ENCODE results near the gene LCE1D.

The LCE1D gene

DNA sequence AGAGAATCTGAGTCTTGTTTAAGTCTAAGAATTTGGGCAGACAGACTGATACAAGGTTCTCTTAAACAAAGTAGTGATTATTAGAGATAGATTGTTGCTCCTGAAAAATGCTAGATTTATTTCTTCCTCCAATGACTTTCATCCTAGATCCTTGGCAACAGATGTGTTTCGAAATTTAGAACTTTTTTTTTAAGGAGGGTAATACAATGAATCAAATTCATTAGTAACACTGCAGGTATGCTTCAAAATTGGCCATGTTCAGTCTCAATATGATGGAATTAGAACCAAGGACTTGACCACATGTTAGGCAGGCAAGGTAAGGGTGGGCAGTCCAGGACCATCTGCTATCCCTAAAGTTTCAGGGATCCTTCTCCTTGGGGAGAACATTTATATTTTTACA lies 26.1 kb upstream of the LCE1D start:
- no peak for DNase-seq (ENCODE audit: low read depth)
- TF ChIP-seq, protein P1, sequence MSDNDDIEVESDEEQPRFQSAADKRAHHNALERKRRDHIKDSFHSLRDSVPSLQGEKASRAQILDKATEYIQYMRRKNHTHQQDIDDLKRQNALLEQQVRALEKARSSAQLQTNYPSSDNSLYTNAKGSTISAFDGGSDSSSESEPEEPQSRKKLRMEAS (IDR thresholded peaks at IDR 0.05; ENCODE audit: low read depth, low read length) = no peak
- TF ChIP-seq POLR2A (IDR thresholded peaks at IDR 0.05; ENCODE audit: extremely low read depth, insufficient read length) = no peak
- TF ChIP-seq, protein P2, sequence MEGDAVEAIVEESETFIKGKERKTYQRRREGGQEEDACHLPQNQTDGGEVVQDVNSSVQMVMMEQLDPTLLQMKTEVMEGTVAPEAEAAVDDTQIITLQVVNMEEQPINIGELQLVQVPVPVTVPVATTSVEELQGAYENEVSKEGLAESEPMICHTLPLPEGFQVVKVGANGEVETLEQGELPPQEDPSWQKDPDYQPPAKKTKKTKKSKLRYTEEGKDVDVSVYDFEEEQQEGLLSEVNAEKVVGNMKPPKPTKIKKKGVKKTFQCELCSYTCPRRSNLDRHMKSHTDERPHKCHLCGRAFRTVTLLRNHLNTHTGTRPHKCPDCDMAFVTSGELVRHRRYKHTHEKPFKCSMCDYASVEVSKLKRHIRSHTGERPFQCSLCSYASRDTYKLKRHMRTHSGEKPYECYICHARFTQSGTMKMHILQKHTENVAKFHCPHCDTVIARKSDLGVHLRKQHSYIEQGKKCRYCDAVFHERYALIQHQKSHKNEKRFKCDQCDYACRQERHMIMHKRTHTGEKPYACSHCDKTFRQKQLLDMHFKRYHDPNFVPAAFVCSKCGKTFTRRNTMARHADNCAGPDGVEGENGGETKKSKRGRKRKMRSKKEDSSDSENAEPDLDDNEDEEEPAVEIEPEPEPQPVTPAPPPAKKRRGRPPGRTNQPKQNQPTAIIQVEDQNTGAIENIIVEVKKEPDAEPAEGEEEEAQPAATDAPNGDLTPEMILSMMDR (IDR thresholded peaks at IDR 0.05; ENCODE audit: low read depth, low read length) = no peak
- no peak for TF ChIP-seq MYC (IDR thresholded peaks at IDR 0.05; ENCODE audit: low read depth, low read length)
- no peak overlapping the region for H3K4me3 ChIP-seq (ENCODE audit: low read depth, low read length)

DNA sequence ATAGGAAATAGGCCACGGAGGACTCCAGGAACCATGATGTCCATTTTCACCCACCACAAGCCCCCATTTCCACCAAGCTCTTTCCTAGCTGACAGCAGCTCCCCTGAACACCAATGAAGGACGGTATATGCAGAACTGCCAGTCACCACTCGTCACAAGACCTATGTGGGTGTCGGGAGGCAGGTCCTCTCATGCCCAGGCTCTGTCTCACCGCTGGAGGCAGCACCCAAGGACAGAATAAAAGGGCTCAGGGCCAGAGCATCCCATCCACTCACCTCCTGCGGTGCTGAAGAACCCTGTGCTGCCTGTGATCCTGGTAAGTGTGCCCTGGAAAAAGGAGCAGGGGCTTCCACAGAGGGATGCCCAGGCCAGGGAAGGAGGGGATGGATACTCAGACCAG lies 21.6 kb upstream of the LCE1D start, which contains the start of gene LCE1F:
Gene LCE1F (plus strand): TSS at position 266 of the 400 bp plus-strand sequence. CDS start 1,232 bp downstream, outside the sequence.
- no peak for DNase-seq (ENCODE audit: low read depth)
- TF ChIP-seq, protein P1 (IDR thresholded peaks at IDR 0.05; ENCODE audit: low read depth, low read length) = no peak
- TF ChIP-seq POLR2A (IDR thresholded peaks at IDR 0.05; ENCODE audit: extremely low read depth, insufficient read length) (no peak), MYC (IDR thresholded peaks at IDR 0.05; ENCODE audit: low read depth, low read length) (no peak)
- H3K4me3 ChIP-seq (ENCODE audit: low read depth, low read length) = no peak within 1 kb of the TSS

DNA sequence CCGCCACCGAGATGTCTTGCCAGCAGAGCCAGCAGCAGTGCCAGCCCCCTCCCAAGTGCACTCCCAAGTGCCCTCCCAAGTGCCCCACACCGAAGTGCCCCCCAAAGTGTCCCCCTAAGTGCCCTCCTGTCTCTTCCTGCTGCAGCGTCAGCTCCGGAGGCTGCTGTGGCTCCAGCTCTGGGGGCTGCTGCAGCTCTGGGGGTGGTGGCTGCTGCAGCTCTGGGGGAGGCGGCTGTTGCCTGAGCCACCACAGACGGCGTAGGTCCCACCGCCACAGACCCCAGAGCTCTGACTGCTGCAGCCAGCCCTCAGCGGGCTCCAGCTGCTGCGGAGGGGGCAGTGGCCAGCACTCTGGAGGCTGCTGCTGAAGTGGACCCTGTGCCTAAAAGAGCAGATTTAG lies 20.2 kb upstream of the LCE1D start:
- H3K4me3 ChIP-seq (ENCODE audit: low read depth, low read length) = no peak overlapping the region
- TF ChIP-seq, protein P1 (IDR thresholded peaks at IDR 0.05; ENCODE audit: low read depth, low read length) = no peak
- TF ChIP-seq, protein P2 (IDR thresholded peaks at IDR 0.05; ENCODE audit: low read depth, low read length) = no peak
- TF ChIP-seq MYC (IDR thresholded peaks at IDR 0.05; ENCODE audit: low read depth, low read length) (no peak), POLR2A (IDR thresholded peaks at IDR 0.05; ENCODE audit: extremely low read depth, insufficient read length) (no peak)
- no peak for DNase-seq (ENCODE audit: low read depth)

DNA sequence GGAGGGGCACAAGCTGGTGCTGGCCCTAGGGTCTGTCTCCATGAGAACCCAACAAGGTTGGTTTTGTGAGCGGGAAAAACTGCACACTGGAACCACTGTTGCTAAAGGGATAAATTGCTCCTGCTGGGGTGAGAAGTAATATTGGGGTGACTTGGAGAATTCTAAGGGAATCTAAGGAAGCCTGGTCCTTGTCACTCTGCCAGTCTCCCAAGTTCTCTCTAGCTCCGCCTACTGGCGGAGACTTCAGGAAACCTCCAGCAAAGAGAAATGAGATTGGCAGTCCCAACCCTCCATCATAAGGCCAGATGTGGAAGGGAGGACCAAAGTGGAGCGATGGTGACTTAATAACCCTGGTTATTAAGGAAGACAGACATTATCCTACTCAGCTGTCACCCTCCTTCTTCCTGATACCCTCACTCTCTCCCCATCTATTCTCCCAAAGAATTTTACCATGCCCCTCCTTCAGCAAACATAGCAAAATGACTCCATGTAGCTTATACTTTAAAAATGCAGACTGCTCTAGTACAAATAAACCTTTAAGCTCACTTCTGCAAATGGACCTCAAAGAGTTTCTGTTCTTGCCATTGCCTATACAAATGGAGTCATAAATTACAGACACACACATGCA lies 18.9 kb upstream of the LCE1D start:
- DNase-seq (ENCODE audit: low read depth) = peak; percentile 41
- H3K4me3 ChIP-seq (ENCODE audit: low read depth, low read length) = no peak overlapping the region
- TF ChIP-seq, protein P2 (IDR thresholded peaks at IDR 0.05; ENCODE audit: low read depth, low read length) = peak; percentile 71
- TF ChIP-seq, protein P1 (IDR thresholded peaks at IDR 0.05; ENCODE audit: low read depth, low read length) = no peak

DNA sequence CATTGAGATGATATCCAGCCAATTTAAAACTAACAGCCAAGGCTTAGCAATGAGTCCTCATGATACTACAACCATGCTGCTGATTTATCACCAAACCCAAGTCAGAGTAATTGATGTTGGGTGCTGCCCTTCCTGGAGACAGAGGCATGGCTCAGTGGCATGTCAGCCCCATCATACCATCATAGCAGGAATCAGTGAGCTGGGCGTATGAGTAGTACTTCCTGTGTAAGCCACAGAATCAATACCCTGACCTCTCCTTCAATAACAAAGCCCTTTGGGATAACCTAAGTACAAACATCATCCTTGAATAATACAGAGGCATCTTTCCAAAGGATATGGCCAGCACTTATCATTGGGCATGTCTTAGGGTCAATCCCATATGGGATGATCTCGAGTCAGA lies 13.4 kb upstream of the LCE1D start:
- TF ChIP-seq MYC (IDR thresholded peaks at IDR 0.05; ENCODE audit: low read depth, low read length) = no peak
- TF ChIP-seq POLR2A (IDR thresholded peaks at IDR 0.05; ENCODE audit: extremely low read depth, insufficient read length) = no peak
- TF ChIP-seq, protein P1 (IDR thresholded peaks at IDR 0.05; ENCODE audit: low read depth, low read length) = no peak
- TF ChIP-seq, protein P2 (IDR thresholded peaks at IDR 0.05; ENCODE audit: low read depth, low read length) = no peak
- no peak for DNase-seq (ENCODE audit: low read depth)
- H3K4me3 ChIP-seq (ENCODE audit: low read depth, low read length) = no peak overlapping the region

DNA sequence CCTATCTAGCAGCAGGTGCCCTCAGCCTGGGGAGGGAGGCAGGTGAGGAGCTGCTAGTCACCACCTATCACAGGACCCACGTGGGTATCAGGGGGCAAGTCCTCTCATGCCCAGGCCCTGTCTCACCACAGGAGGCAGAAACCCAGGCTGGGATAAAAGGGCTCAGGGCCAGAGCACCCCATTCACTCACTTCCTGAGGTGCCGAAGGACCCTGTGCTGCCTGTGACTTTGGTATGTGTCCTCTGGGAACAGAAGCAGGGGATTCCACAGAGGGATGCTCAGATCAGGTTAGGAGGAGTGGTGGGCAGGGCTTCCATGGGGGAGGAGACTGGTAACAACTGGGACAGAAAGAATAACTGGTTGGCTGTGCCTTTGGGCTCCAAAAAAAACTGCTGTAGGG lies 10.4 kb upstream of the LCE1D start, which contains the start of gene LCE1E:
Gene LCE1E (plus strand): TSS at position 181 of the 400 bp plus-strand sequence. CDS start 1,043 bp downstream, outside the sequence.
- TF ChIP-seq POLR2A (IDR thresholded peaks at IDR 0.05; ENCODE audit: extremely low read depth, insufficient read length) (no peak), MYC (IDR thresholded peaks at IDR 0.05; ENCODE audit: low read depth, low read length) (no peak)
- TF ChIP-seq, protein P1 (IDR thresholded peaks at IDR 0.05; ENCODE audit: low read depth, low read length) = no peak
- TF ChIP-seq, protein P2 (IDR thresholded peaks at IDR 0.05; ENCODE audit: low read depth, low read length) = no peak
- no peak for DNase-seq (ENCODE audit: low read depth)
- no peak within 1 kb of the TSS for H3K4me3 ChIP-seq (ENCODE audit: low read depth, low read length)
